ENCODE results near the gene MGAT5B.

MGAT5B gene

DNA sequence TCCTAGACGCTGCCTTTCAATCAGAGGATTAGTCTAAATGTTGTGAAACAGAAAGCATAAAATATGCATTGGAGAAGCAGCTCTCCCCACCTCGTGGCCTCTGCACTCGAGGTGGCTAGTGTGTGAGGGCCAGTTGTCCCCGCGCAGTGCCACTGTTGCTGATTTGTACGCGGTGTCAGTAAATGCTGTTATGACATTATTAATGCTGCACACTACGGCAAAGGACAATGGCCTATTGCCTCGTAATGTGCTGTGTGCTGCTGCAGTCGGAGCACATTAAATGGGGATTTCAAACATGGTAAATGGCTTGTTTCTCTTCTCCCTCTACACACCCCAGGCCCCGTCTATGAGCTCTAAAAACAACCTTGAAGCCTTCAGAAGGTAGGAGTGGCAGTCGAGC lies 5.7 kb upstream of the MGAT5B start:
- Histone ChIP-seq H3K9me3 (replicated peaks; ENCODE audit: insufficient read depth, low read length) (no peaks in the 10 kb centered on the region), H3K9ac (ENCODE audit: low read length) (no peak overlapping the region), H2AFZ (ENCODE audit: low read length) (no peak overlapping the region), H3F3A (ENCODE audit: insufficient read depth, low read length) (no peaks in the 10 kb centered on the region), H3K4me2 (ENCODE audit: low read depth, low read length) (no peak overlapping the region), H3K27me3 (replicated peaks; ENCODE audit: insufficient read depth, low read length) (peaks cover 9% of the 10 kb centered on the region; the same call in 1 of the 2 replicates), H4K20me1 (ENCODE audit: insufficient read depth, low read length) (no peaks in the 10 kb centered on the region), H3K79me2 (ENCODE audit: low read length) (no peaks in the 10 kb centered on the region), H3K9me2 (replicated peaks; ENCODE audit: insufficient read depth, low read length) (no peaks in the 10 kb centered on the region), H3K27ac (ENCODE audit: low read length) (no peak overlapping the region), H3K4me1 (ENCODE audit: low read length) (no peaks in the 10 kb centered on the region), H3K36me3 (replicated peaks; ENCODE audit: insufficient read depth, low read length) (no peaks in the 10 kb centered on the region), H3K4me3 (ENCODE audit: low read length) (no peak overlapping the region)
- TF ChIP-seq, protein P1, sequence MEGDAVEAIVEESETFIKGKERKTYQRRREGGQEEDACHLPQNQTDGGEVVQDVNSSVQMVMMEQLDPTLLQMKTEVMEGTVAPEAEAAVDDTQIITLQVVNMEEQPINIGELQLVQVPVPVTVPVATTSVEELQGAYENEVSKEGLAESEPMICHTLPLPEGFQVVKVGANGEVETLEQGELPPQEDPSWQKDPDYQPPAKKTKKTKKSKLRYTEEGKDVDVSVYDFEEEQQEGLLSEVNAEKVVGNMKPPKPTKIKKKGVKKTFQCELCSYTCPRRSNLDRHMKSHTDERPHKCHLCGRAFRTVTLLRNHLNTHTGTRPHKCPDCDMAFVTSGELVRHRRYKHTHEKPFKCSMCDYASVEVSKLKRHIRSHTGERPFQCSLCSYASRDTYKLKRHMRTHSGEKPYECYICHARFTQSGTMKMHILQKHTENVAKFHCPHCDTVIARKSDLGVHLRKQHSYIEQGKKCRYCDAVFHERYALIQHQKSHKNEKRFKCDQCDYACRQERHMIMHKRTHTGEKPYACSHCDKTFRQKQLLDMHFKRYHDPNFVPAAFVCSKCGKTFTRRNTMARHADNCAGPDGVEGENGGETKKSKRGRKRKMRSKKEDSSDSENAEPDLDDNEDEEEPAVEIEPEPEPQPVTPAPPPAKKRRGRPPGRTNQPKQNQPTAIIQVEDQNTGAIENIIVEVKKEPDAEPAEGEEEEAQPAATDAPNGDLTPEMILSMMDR (IDR thresholded peaks at IDR 0.05; ENCODE audit: low read length): no peak
- TF ChIP-seq EZH2 (optimal IDR thresholded peaks at IDR 0.05; ENCODE audit: low read depth, low read length): no peak
- TF ChIP-seq EZH2phosphoT487 (IDR thresholded peaks at IDR 0.05; ENCODE audit: low read length): no peak
- no peak for DNase-seq

DNA sequence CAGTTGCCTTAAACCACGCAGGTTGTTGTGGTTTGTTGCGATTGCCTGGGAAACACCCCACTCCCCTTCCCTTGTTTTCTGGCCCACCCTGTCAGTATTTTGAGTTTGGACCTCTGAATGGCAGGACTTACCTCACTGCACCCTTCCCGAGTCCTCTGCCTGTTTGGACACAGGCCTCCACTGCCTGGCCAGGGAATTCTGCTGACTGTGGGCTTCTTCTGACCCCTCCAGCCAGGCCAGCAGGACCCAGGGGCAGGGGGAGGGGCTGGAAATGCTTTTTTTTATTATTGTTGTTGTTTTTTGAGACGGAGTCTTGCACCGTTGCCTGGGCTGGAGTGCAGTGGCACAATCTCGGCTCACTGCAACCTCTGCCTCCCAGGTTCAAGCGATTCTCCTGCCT lies 4.2 kb upstream of the MGAT5B start:
- TF ChIP-seq, protein P1 (IDR thresholded peaks at IDR 0.05; ENCODE audit: low read length): no peak
- no peak for TF ChIP-seq EZH2phosphoT487 (IDR thresholded peaks at IDR 0.05; ENCODE audit: low read length)
- peaks cover 3% of the 10 kb centered on the region; the same call in 1 of the 2 replicates for H3K4me1 ChIP-seq (ENCODE audit: low read length)
- no peaks in the 10 kb centered on the region for H3K36me3 ChIP-seq (replicated peaks; ENCODE audit: insufficient read depth, low read length)
- H3K9me3 ChIP-seq (replicated peaks; ENCODE audit: insufficient read depth, low read length): no peaks in the 10 kb centered on the region
- no peak overlapping the region for H3K9ac ChIP-seq (ENCODE audit: low read length)
- no peaks in the 10 kb centered on the region for H3K9me2 ChIP-seq (replicated peaks; ENCODE audit: insufficient read depth, low read length)
- no peaks in the 10 kb centered on the region for H3K79me2 ChIP-seq (ENCODE audit: low read length)
- H4K20me1 ChIP-seq (ENCODE audit: insufficient read depth, low read length): no peaks in the 10 kb centered on the region
- H3K27me3 ChIP-seq (replicated peaks; ENCODE audit: insufficient read depth, low read length): peaks cover 7% of the 10 kb centered on the region
- no peak for DNase-seq
- no peaks in the 10 kb centered on the region for H3F3A ChIP-seq (ENCODE audit: insufficient read depth, low read length)
- H3K27ac ChIP-seq (ENCODE audit: low read length): no peak overlapping the region
- no peak overlapping the region for H3K4me2 ChIP-seq (ENCODE audit: low read depth, low read length)
- no peak overlapping the region for H2AFZ ChIP-seq (ENCODE audit: low read length)
- no peak overlapping the region for H3K4me3 ChIP-seq (ENCODE audit: low read length)

DNA sequence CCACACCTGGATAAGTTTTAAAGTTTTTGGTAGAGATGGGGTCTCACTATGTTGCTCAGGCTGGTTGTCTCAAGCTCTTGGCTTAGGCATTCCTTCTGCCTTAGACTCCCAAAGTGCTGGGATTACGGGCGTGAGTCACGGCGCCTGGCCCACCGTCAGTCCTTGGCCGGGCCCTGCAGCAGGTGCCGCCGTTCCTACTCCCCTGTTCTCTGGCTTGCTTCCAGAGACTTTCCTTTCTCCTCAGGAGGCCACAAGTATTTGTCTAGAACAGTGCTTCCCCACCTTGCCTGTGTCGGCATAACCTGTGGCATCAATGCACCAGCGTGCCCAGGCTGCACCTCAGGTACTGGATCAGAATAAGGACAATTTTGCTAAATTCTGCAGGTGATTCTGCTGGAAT lies 3.0 kb upstream of the MGAT5B start:
- no peak overlapping the region for H3K4me3 ChIP-seq (ENCODE audit: low read length)
- DNase-seq: no peak
- H3K9me3 ChIP-seq (replicated peaks; ENCODE audit: insufficient read depth, low read length): no peaks in the 10 kb centered on the region
- TF ChIP-seq, protein P1 (IDR thresholded peaks at IDR 0.05; ENCODE audit: low read length): no peak
- TF ChIP-seq EZH2 (optimal IDR thresholded peaks at IDR 0.05; ENCODE audit: low read depth, low read length): no peak
- no peak for TF ChIP-seq EZH2phosphoT487 (IDR thresholded peaks at IDR 0.05; ENCODE audit: low read length)
- no peaks in the 10 kb centered on the region for H3K36me3 ChIP-seq (replicated peaks; ENCODE audit: insufficient read depth, low read length)
- H2AFZ ChIP-seq (ENCODE audit: low read length): no peak overlapping the region
- H3K9me2 ChIP-seq (replicated peaks; ENCODE audit: insufficient read depth, low read length): no peaks in the 10 kb centered on the region
- no peak overlapping the region for H3K27ac ChIP-seq (ENCODE audit: low read length)
- H3K79me2 ChIP-seq (ENCODE audit: low read length): no peaks in the 10 kb centered on the region
- no peak overlapping the region for H3K4me2 ChIP-seq (ENCODE audit: low read depth, low read length)
- no peaks in the 10 kb centered on the region for H4K20me1 ChIP-seq (ENCODE audit: insufficient read depth, low read length)
- H3F3A ChIP-seq (ENCODE audit: insufficient read depth, low read length): no peaks in the 10 kb centered on the region
- H3K4me1 ChIP-seq (ENCODE audit: low read length): peaks cover 3% of the 10 kb centered on the region; the same call in 1 of the 2 replicates
- no peak overlapping the region for H3K9ac ChIP-seq (ENCODE audit: low read length)
- peaks cover 8% of the 10 kb centered on the region for H3K27me3 ChIP-seq (replicated peaks; ENCODE audit: insufficient read depth, low read length)
